Hematopoietic multipotent progenitor cell treated with erythropoietin and hydrocortisone succinate and interleukin-3 and kit ligand, for 8 days (in vitro differentiated cells): ENCODE measurements around the gene CYTH1.
A peak's percentile ranks its signal among the peaks of the same experiment; 100 is the strongest.
"Not testable (repeated sequence)": the region's sequence is repeated elsewhere in the genome, so short reads cannot be mapped to it uniquely, and the experiment has no call there.

Experiments used
- DNase-seq: peaks from one replicate; pipeline ENCODE4 v3.0.0-alpha.2; 2015

Gene CYTH1

GRCh38 chr17:78753316-78754250, 28.5 kb downstream of the CYTH1 start:
- DNase-seq = no peak

- no peak for DNase-seq
These were observed 30.5 kb downstream of the CYTH1 start for GRCh38 chr17:78751447-78752161.

- DNase-seq = not testable (repeated sequence)
These were observed 31.1 kb downstream of the CYTH1 start for GRCh38 chr17:78751000-78751399.

- peak; percentile 92 for DNase-seq
These were observed 33.2 kb downstream of the CYTH1 start for GRCh38 chr17:78748730-78749317.

GRCh38 chr17:78748048-78748729, 33.9 kb downstream of the CYTH1 start:
- no peak for DNase-seq

- no peak for DNase-seq
These were observed 34.6 kb downstream of the CYTH1 start for GRCh38 chr17:78747488-78747887.

- DNase-seq = no peak
These were observed 35.2 kb downstream of the CYTH1 start for GRCh38 chr17:78746949-78747269.

- DNase-seq = no peak
These were observed 35.7 kb downstream of the CYTH1 start for GRCh38 chr17:78746263-78746948.

GRCh38 chr17:78745407-78746088, 36.5 kb downstream of the CYTH1 start:
- peak; percentile 57 for DNase-seq

- DNase-seq = no peak
These were observed 39.2 kb downstream of the CYTH1 start for GRCh38 chr17:78742901-78743300.

- DNase-seq = no peak
These were observed 40.3 kb downstream of the CYTH1 start for GRCh38 chr17:78741644-78742284.

GRCh38 chr17:78739331-78739931, 42.6 kb downstream of the CYTH1 start:
- DNase-seq = no peak

GRCh38 chr17:78738698-78739097, 43.4 kb downstream of the CYTH1 start:
- no peak for DNase-seq

GRCh38 chr17:78738278-78738677, 43.8 kb downstream of the CYTH1 start:
- no peak for DNase-seq

GRCh38 chr17:78737332-78737731, 44.7 kb downstream of the CYTH1 start:
- peak; percentile 60 for DNase-seq

- peak; percentile 69 for DNase-seq
These were observed 45.5 kb downstream of the CYTH1 start for GRCh38 chr17:78736526-78737079.

- no peak for DNase-seq
These were observed 46.1 kb downstream of the CYTH1 start for GRCh38 chr17:78735832-78736525.

- DNase-seq = no peak
These were observed 47.1 kb downstream of the CYTH1 start for GRCh38 chr17:78734793-78735641.

GRCh38 chr17:78732354-78732753, 49.7 kb downstream of the CYTH1 start:
- no peak for DNase-seq
